ENCODE results near the gene RSU1. TPM values are rescaled to one million over a fixed set of nuclear protein-coding genes. Genes with fewer than 3 reads are reported as not detected.

Gene RSU1
- total and polyA plus RNA-seq, 12 donors, result 25.5 to 74.2 (median 48.3) TPM

- intact Hi-C loops (cut with DNase I), result no loop called here
- peaks cover 0 to 8% (median 0%) of the 10 kb centered on the region in 9 donors for H3K36me3 ChIP-seq
- WGBS, 2 donors, result 31 to 54% methylated on average over 4 of the region's 4 CpGs
- peaks cover 0 to 25% (median 5%) of the 10 kb centered on the region in 9 donors for H3K4me1 ChIP-seq
- H3K4me3 ChIP-seq, result no peak overlapping the region
- TF ChIP-seq CTCF (IDR thresholded peaks at IDR 0.05), result no peak
- no peak overlapping the region for H3K27ac ChIP-seq
- peak in 2 of 8 donors; percentile 31 to 40 for ATAC-seq
- H3K27me3 ChIP-seq, result no peaks in the 10 kb centered on the region
- H3K9me3 ChIP-seq, result no peaks in the 10 kb centered on the region
- DNase-seq, result no peak
Observed at GRCh38 chr10:16789765-16790164, 27.5 kb downstream of the RSU1 start.

GRCh38 chr10:16789261-16789660, 28.0 kb downstream of the RSU1 start:
- Histone ChIP-seq H3K4me1 (peaks cover 0 to 25% (median 5%) of the 10 kb centered on the region in 9 donors), H3K27me3 (no peaks in the 10 kb centered on the region), H3K36me3 (peaks cover 0 to 8% (median 0%) of the 10 kb centered on the region in 9 donors), H3K4me3 (no peak overlapping the region), H3K9me3 (no peaks in the 10 kb centered on the region), H3K27ac (no peak overlapping the region)
- ATAC-seq, result no peak
- TF ChIP-seq CTCF (IDR thresholded peaks at IDR 0.05), result no peak
- WGBS, 2 donors, result 43 to 47% methylated on average over 7 of the region's 7 CpGs
- intact Hi-C loops (cut with DNase I), result no loop called here
- DNase-seq, result no peak

- Histone ChIP-seq H3K9me3 (no peaks in the 10 kb centered on the region), H3K36me3 (peaks cover 0 to 5% (median 0%) of the 10 kb centered on the region in 9 donors), H3K27ac (no peak overlapping the region), H3K27me3 (no peaks in the 10 kb centered on the region), H3K4me1 (peaks cover 0 to 25% (median 5%) of the 10 kb centered on the region in 9 donors), H3K4me3 (no peak overlapping the region)
- DNase-seq, result no peak
- WGBS, 2 donors, result 83% methylated on average over 3 of the region's 3 CpGs
- no peak for TF ChIP-seq CTCF (IDR thresholded peaks at IDR 0.05)
- no peak for ATAC-seq
- intact Hi-C loops (cut with DNase I), result no loop called here
Observed at GRCh38 chr10:16788778-16789177, 28.4 kb downstream of the RSU1 start.

- H3K27ac ChIP-seq, result peak overlapping the region in 1 of 10 donors; percentile 1
- H3K4me3 ChIP-seq, result no peak overlapping the region
- TF ChIP-seq CTCF (IDR thresholded peaks at IDR 0.05), result no peak
- DNase-seq (no peak), ATAC-seq (no peak)
- H3K4me1 ChIP-seq, result peaks cover 0 to 23% (median 1%) of the 10 kb centered on the region in 9 donors
- H3K27me3 ChIP-seq, result no peaks in the 10 kb centered on the region
- intact Hi-C loops (cut with DNase I), result no loop called here
- 88 to 89% methylated on average over 6 of the region's 6 CpGs for WGBS, 2 donors
- no peaks in the 10 kb centered on the region for H3K9me3 ChIP-seq
- peaks cover 0 to 3% (median 0%) of the 10 kb centered on the region in 9 donors for H3K36me3 ChIP-seq
Observed at GRCh38 chr10:16788125-16788524, 29.1 kb downstream of the RSU1 start.
